Activated CD8-positive, alpha-beta memory T cell treated with anti-CD3 and anti-CD28 coated beads for 24 hours (primary cell): ENCODE data around the gene MCEMP1.
A peak's percentile ranks its signal among the peaks of the same experiment; 100 is the strongest.

Experiments
- DNase-seq: peaks from one replicate; pipeline ENCODE4 v3.0.0-alpha.2; 2020

MCEMP1 gene

GRCh38 chr19:7672522-7672921, 4.4 kb upstream of the MCEMP1 start:
- no peak for DNase-seq

DNA sequence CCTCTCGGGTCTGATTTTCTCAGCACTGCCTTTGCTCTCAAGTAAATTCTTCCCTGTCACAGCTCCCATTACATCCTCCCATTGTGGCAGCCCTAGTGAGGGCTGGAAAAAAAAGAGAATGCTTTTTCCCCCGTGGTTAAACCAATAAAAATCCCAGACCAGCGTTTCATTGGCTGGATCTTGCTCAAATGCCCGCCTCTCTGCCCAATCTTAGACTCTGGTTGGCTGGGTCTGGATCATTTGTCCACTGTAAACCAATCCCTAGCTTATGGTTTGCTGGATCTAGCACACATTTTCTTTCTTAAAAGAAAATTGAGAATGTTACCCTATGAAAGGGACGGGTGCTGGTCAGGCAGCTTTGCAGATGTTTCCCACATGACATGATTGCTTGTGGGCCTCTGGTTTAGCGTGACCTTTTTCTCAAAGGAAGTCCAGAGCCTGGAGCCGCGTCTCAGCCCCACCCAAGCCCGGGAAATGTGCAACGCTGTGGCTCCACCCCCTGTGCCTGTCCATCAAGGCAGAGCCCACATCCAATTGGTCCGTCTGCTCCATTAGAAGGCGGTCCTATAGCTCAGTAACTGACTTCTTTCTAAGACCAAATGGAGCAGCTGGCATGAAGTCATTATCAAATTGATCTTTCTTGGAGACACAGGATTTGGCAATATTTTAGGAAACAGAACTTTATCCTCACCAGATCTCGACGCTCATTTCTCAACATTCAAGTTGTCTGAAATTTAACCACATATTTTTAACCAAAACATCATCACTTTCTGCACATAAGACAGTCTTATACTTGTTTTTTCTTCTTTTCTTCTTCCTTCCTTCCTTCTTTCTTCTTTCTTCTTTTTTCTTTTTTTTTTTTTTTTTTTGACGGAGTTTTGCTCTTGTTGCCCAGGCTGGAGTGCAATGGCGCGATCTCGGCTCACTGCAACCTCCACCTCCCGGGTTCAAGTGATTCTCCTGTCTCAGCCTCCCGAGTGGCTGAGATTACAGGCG, 2.6 kb upstream of the MCEMP1 start:
- peak; percentile 73 for DNase-seq

GRCh38 chr19:7676376-7676775, 514 bp upstream of the MCEMP1 start:
- DNase-seq = no peak

DNA sequence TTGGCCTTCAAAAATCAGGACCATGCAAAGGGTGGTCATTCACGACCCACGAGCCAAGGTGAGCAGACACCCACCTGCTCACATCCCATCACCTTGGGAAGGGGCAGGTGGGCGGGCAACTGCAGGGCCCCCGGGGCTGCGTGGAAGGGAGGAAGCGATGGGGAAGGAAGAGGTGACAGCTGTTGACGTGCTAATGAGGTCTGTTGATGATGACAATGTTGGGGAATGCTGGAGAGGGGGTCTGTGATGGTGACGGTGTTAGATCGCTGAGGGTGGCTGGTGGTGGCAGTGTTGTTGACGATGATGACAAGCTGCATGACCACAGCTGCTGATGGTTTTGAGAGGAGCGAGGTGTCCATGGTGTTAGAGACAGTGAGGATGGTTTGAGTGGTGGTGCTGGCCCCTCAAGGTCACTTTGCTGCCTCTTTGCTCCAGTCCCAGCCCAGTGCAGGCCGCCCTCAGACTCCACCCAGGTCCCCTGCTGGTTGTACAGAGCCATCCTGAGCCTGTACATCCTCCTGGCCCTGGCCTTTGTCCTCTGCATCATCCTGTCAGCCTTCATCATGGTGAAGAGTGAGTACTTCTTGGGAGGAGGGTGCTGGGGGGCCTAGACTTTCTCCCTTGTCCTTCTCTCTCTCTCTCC, 900 bp downstream of the MCEMP1 start:
- DNase-seq = no peak

DNA sequence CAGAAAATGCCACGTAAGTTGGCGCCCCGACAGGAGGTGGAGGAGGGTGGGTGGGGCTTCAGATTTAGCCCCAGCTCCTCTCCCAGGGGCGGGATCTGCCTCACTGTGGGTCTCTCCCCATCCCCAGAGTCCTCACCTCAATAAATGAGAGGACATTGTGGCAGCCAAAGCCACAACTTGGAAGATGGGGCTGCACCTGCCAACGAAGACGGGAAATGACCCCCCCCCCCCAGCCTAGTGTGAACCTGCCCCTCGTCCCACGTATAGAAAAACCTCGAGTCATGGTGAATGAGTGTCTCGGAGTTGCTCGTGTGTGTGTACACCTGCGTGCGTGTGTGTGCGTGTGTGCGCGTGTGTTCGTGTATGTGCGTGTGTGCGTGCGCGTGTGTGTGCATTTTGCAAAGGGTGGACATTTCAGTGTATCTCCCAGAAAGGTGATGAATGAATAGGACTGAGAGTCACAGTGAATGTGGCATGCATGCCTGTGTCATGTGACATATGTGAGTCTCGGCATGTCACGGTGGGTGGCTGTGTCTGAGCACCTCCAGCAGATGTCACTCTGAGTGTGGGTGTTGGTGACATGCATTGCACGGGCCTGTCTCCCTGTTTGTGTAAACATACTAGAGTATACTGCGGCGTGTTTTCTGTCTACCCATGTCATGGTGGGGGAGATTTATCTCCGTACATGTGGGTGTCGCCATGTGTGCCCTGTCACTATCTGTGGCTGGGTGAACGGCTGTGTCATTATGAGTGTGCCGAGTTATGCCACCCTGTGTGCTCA, 2.3 kb downstream of the MCEMP1 start:
- DNase-seq = peak; percentile 79

DNA sequence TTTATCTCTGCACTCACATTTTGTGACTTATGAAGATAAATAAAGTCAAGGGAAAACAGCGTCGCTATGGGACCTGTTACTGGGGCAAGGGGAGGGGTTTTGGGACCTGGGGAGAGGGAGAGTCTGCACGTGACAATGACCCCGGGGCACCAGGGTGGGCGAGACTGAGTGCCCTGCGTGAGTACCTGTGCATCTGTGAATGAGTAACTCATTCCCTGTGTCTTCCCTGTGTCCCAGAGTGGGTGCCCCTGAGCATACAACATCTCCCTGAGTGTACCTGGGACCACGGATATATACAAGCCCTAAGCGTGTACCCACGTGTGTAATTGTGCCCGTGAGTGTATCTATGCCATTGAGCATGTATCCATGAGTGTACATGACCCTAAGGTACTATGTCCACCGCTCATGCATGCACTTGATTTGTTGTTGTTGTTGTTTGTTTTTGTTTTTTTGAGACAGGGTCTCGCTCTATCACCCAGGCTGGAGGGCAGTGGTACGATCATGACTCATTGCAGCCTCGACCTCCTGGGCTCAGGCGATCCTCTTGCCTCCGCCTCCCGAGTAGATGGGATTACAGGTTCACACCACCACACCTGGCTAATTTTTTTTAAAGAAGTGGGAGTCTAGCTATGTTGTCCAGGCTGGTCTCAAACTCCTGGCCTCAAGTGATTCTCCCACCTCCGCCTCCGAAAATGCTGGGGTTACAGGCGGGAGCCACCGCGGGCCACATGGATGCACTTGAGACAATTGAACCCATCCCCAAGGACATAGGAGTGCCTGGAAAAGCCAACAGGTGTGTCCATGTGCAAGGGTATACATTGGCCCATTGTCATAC, 3.1 kb downstream of the MCEMP1 start:
- no peak for DNase-seq

DNA sequence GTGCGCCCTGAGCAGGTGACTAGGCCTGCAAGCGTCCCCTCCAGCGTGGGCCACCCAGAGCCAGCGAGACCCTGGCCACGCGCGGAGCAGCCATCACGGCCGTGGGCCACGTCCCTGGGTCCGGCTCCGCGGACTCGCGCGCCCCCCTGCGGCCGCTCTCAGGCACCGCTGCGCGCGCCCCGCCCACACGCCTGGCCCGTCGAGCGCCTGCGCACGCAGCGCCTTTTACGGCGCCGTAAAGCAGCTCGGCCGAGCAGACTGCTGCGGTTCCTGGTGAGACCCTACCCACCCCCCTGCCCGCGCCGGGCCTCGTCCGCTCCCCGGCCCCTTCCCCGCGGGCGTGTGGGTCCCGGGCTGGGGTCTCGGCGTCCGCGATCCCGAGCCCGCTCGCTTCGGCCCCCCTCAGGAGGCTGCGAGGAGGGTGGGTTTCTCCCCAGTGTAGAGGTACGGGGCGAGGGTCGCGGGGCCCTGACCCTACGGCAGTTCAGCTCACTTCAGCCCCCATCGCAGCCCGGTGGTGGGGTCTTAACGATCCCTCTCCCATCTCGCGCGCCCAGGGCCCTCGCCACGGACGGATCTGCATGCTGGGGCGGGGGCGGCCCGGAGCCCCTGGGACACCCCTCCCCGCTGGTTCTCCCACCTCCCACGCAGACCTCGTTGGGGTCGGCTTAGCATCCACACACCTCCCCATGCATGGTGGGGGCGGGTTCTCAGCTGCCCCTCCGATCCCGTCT, 3.9 kb downstream of the MCEMP1 start, which contains the start of gene TRAPPC5:
Gene TRAPPC5 (plus strand): TSS at position 228 of the 734 bp plus-strand sequence. CDS start 1,421 bp downstream, outside the sequence.
- peak; percentile 95 for DNase-seq

DNA sequence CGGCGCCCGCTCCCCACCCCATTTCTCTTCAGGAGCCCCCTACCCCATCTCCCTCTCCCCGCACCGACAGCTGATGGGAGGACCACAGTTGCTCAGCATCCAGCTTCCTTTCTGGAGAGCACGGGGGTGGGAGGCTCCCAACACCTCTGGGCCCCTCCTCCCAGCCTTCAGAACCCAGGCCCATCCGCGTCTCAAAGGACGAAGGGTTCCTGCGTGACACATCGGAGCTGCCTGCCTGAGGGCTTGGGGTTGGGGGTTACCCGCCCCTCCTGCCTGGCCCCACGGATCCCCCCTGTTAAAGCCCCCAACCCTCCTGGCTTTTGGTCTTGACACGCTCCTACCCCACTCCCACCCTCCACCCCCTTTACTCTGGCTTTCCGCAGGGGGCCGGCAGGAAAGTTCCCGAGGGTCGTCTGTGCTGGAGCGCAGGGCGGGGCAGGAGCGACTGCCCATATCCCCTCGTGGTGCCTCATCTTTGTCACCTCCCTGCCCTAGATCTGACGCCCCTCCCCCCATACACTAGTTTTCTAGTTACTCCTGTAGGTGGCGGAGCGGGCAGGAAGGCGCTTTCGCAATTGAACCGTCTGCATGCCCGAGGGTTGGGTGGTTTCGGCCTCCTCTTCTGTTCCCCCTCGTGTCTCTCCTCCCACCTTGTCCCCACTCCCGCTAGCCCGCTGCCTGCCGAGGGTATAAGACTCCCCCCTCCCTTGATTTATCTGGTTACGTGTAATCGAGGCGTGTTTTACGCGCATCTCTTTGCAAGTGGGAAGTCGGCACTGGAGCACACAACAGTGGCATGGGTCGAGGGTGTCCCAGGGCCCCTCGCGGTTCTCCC, 4.7 kb downstream of the MCEMP1 start:
- DNase-seq = peak; percentile 89

DNA sequence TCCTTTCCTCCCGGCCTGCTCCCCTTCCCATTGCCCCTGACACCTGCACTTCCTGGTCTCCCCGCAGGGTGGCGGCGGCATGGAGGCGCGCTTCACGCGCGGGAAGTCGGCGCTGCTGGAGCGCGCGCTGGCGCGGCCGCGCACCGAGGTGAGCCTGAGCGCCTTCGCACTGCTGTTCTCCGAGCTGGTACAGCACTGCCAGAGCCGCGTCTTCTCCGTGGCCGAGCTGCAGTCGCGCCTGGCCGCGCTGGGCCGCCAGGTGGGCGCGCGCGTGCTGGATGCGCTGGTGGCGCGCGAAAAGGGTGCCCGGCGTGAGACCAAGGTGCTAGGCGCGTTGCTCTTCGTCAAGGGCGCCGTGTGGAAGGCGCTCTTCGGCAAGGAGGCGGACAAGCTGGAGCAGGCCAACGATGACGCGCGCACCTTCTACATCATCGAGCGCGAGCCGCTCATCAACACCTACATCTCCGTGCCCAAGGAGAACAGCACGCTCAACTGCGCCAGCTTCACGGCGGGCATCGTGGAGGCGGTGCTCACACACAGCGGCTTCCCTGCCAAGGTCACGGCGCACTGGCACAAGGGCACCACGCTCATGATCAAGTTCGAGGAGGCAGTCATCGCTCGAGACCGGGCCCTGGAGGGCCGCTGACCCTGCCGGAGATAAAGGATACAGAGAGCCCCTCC, 5.4 kb downstream of the MCEMP1 start:
- no peak for DNase-seq

DNA sequence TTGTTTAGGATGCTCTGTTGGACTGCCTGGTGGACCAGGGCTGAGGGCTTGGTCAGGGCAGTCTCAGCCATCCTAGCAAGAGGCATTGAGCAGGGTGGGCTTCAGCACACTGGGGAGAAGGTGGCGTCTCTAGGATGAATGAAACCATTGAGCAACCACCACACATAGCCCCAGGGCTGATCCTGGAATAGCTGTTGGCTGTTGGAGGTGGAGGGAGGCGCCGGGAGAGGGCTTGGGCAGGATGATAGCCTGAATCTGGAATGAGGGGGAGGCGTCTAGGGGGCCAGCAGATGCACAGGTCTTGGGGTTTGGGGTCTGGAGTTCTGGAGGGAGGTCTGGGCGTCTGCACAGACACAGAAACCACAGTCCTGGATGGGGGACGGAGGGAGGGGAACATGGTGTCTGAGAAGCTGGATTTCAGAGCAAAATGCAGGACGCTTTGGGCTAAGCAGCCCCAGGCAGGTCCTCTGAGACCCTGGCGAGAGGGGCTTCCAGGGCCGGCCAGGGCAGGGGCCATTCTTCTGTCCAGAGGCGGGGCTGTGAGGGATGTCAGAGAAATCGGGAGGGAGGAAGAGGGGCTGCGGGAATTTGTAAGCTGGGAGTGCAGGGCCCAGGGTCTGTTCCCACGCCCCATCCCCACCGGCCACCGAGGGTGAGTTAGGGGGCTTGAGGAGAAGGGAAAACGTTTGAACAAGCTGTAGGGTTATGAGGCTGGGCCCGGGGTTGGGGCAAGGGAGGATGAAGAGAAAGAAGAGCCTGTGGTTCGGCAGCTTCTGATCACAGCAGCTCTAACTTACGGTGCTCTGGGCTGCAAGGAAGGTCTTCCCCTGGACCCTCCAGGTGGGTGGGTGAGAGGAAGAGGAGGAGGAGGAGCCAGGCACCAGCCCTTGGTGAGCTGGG, 8.9 kb downstream of the MCEMP1 start:
- no peak for DNase-seq

- DNase-seq = no peak
Measured at GRCh38 chr19:7687177-7687576, 10.3 kb downstream of the MCEMP1 start.

- no peak for DNase-seq
Measured at GRCh38 chr19:7689165-7689564, 12.3 kb downstream of the MCEMP1 start.

GRCh38 chr19:7690779-7691258, 13.9 kb downstream of the MCEMP1 start:
- DNase-seq = no peak

DNA sequence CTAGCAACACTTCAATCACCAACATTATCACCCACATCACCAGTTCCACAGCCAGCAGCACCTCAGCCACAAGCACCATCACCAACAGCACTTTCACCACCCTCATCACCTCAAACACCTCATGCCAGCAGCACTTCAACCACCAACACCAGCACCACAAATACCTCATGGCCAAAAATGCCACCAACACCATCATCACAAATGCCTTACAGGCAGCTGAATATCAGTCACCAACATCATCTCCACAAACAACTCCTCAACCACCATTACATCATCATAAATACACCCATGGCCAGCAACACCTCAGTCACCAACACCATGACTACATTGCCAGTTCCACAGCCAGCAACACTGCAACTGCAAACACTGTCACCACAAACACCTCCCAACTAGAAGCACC, 14.6 kb downstream of the MCEMP1 start:
- no peak for DNase-seq

GRCh38 chr19:7692417-7693088, 15.7 kb downstream of the MCEMP1 start:
- DNase-seq = no peak

GRCh38 chr19:7694499-7694898, 17.6 kb downstream of the MCEMP1 start:
- DNase-seq = no peak

GRCh38 chr19:7697721-7698287, 20.9 kb downstream of the MCEMP1 start:
- no peak for DNase-seq

DNA sequence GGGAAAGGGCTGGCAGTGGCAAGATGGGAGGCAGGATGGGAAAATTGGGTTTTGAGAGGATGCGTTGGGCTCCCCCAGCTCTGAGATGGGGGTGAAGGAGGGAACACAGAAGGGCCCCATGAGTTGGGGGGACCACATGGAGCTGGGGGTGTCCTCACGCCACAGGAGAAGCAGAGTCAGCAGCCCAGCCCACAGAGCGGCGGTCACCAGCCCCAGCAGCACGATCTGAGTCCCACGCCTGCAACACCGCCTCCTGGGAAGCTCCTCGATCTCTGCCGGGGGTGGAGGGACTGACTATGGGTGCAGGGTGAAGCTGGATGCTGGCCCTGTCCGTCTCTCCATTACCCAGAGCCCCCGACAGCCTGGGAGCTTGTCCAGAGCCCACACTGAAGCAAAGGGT, 21.7 kb downstream of the MCEMP1 start:
- DNase-seq = no peak
